ENCODE measurements around the gene LCORL.

GRCh38 chr4:17956245-17956644 is 65.3 kb downstream of the LCORL start:
- TF ChIP-seq CTCF (conservative IDR thresholded peaks at IDR 0.05; ENCODE audit: low read length) (no peak), EZH2phosphoT487 (IDR thresholded peaks at IDR 0.05; ENCODE audit: borderline replicate concordance, low read depth, low read length) (no peak)

All from OCI-LY7 (cell line).